GM19240 (cell line): ENCODE results near the gene WIF1.

Experiments used
- DNase-seq: peaks from one replicate; pipeline ENCODE4 v3.0.0; 2011; ENCODE audit warnings: low spot score; ENCODE audit not compliant: insufficient read length

The WIF1 gene, protein sequence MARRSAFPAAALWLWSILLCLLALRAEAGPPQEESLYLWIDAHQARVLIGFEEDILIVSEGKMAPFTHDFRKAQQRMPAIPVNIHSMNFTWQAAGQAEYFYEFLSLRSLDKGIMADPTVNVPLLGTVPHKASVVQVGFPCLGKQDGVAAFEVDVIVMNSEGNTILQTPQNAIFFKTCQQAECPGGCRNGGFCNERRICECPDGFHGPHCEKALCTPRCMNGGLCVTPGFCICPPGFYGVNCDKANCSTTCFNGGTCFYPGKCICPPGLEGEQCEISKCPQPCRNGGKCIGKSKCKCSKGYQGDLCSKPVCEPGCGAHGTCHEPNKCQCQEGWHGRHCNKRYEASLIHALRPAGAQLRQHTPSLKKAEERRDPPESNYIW

DNA sequence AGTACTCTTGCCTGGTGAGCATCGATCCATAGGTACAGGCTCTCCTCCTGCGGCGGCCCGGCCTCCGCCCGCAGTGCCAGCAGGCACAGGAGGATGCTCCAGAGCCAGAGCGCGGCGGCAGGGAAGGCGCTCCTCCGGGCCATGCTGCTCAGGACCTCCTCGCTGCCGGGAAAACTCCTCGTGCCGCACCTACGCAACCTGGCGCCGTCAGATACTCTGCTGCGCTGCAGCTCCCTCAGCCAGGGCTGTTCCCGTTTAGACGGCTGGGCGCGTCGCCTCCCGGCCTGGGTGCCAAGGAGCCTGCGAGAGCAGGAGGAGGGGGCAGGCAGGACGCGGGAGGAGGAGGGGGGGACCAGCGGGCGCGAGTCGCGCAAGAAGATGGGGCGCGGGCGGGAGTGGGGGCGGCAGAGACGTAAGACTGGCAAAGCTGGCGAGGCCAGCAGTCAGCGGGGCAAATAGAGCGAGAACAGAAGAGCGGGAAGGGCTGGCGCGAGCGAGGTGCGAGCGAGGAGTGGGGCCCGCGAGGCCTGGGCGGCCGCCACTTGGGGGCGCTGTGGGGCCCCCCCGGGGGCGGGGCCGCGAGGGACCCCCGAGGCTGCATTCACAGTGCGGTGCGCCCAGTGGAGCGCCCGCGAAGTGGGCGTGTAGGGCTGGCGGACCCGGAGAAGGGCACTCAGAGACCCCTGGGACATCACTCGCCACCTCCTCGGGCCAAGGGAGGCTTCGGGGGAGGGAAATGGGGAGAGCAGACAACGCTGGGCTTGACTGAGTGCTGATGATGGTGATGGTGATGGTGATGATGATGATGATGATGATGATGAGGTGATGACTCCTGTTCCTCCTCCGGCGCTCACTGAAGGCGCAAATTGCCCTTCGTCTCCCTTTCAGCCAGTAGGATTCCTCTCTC lies at the start of gene WIF1:
TSS of gene WIF1 (minus strand) at position 257 of the 907 bp plus-strand sequence. CDS start at position 143, 114 bp downstream.
- DNase-seq, result no peak

DNA sequence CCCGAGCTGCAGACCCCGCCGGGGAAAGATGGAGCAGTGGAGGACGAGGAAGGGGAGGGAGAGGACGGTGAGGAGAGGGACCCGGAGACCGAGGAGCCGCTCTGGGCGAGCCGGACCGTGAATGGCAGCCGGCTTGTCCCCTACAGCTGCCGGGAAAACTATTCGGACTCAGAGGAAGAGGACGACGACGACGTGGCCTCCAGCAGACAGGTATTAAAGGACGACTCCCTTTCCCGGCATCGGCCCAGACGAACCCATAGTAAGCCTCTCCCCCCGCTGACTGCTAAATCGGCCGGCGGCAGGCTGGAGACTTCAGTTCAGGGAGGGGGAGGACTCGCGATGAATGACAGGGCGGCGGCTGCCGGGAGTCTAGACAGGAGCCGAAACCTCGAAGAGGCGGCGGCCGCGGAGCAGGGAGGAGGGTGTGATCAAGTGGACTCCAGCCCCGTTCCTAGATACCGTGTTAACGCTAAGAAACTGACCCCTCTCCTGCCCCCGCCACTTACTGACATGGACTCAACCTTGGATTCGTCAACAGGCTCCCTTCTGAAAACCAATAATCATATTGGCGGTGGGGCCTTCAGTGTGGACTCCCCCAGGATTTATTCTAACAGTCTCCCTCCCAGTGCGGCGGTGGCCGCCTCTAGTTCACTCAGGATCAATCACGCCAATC lies 49.2 kb upstream of the WIF1 start:
- DNase-seq, result no peak

DNA sequence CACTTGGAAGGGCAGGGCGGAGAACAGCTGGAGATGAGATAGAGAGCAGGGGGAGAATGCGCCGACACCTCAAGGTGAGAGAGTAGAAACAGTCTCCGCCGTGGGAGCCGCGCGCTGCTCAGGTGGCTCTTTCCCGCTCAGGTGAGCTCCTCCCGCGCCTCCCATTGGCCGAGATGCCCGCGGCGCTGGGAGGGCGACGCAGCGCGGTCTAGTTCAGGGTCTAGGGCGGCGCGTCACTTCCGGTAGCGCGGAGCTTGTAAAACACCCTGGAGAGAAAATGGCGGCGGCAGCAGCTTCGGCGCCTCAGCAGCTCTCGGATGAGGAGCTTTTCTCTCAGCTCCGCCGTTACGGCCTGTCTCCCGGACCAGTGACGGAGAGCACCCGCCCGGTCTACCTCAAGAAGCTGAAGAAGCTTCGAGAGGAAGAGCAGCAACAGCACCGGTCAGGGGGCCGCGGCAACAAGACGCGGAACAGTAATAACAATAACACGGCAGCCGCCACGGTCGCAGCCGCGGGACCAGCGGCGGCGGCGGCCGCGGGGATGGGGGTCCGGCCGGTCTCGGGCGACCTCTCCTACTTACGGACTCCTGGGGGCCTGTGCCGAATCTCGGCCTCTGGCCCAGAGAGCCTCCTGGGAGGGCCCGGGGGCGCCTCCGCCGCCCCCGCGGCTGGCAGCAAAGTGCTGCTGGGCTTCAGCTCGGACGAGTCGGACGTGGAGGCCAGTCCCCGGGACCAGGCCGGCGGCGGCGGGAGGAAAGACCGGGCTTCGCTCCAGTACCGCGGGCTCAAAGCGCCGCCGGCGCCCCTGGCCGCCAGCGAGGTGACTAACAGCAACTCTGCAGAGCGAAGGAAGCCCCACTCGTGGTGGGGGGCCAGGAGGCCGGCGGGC lies 48.5 kb upstream of the WIF1 start, which contains the start of gene LEMD3:
TSS of gene LEMD3 (plus strand) at position 264 of the 889 bp plus-strand sequence. CDS start at position 278, 14 bp downstream.
- DNase-seq, result peak; percentile 57

DNA sequence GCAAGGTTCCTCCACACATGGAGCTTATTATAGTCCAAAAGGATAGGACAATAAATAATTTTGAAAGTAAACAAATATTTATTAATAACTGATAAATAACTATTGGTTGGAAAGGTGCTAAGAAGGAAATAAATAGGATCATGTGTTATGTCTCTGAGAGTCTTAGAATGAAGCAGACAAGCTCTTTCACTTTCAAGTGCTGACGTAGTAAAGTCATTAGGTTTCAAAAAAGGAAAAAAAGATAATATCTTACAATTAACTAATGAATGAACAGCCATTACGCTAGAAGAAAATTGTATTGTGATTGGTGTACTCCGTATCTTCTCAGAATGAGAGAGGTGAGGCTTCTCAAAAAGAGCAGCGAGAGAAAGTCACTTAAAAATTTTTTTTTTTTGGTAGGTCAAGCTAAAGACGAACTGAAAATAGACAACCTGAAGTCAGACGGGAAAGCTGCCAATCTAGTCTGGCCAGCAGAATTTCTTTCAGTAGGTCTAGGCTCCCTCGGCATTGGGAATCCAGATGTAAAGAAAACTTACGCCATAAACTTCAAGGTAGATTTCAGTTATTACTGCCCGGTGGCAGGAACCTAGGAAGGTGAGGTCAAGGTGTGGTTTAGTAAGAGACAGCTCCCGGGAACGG lies 47.7 kb upstream of the WIF1 start:
- no peak for DNase-seq

DNA sequence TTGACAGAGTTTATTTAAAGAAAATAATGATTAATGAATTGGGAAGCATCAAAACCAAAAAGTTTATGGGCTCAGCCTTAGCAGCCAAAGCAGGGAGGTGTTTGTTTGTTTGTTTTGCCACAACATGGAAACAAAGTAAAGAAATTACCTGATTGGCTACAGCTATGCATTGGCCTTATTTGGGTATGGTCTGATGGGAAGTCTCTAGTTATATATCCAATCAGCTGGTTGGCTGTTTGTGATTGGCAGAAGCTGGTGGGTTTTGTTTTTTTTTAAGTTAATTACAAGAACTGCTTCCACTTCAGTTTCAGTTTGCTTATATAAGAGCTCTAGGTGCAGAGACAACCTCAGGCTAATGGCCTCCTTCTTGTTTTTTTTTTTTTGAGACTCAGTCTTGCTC lies 43.7 kb upstream of the WIF1 start:
- no peak for DNase-seq

DNA sequence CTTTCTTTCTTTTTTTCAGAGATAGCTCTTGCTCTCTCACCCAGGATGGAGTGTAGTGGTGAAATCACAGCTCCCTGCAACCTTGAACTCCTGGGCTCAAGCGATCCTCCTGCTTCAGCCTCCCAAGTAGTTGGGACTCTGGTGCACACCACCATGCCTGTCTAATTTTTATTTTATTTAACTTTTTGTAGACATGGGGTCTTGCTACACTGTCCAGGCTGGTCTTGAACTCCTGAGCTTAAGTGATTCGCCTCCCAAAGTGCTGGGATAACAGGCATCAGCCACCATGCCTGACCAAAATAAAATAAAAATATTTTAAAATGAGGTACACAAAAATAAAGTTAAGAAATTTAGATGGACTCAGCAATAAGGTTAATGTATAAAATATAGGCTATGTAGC lies 43.1 kb upstream of the WIF1 start:
- DNase-seq, result no peak

DNA sequence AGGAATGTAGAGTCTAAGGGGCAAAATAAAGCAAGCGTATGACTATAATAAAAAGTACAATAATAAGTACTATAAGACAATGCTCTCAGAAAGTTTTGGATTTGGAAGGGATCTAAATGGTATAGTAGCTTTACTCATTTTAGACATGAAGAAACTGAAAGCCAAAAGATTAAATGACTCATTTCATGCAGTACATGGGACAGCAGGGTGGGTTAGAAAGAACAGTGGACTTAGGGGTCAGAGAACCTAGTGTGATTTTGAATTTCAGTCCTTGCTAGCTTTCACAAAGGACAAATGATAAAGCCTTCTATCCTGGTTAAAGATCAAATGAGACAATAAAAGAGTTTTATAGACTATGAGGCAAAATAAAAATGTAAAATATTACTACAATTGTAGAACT lies 41.5 kb upstream of the WIF1 start:
- DNase-seq, result no peak

DNA sequence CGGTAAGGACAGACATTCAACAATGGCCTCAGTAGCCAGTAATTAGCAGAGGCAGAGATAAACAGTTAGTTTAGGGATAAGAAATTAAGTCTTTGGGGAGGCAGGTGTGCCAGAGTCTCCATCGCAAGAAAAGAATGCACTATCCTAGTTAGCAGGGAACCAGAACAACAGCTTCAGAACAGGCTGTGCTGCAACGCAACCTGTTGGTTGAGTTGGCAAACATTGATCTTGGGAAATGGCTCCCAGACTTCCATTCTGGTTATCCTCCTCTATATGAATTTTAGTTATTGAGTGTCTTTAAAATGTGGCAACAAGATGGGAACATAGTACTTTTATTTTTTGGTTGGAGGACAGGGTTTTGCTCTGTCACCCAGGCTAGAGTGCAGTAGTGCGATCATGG lies 36.0 kb upstream of the WIF1 start:
- no peak for DNase-seq

DNA sequence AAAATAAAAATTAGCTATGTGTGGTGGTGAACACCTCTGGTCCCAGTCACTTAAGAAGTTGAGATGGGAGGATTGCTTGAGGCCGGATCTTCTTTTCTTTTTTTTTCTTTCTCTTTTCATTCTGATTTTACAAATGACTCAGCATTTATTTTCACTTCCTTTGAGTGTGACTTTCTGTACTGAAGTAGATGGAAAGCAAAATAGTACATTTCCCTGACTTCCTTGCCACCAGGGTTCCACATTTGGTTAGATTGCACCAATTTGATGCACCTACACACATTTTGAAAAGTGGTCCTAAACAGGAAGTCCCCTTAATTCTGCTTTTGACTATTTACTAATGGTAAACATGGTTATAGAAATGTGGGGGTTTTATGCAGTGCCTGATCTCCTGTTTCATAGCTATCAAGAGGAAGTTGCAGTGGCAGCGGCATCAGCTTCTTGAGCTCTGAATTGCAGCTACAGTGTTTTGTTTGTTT lies 35.3 kb upstream of the WIF1 start:
- no peak for DNase-seq

DNA sequence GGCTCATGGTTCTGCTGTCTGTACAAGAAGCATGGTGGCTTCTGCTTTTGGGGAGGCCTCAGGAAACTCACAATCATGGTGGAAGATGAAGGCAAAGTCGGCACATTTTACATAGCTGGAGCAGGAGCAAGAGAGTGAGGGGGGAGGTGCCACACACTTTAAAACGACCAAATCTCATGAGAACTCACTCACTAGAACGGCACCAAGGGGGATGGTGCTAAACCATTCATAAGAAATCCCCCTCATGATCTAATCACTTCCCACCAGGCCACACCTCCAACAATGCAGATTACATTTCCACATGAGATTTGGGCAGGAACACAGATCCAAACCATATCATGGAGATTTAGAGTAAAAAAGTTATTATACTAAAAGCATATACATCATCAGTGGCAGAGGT lies 34.7 kb upstream of the WIF1 start:
- no peak for DNase-seq

DNA sequence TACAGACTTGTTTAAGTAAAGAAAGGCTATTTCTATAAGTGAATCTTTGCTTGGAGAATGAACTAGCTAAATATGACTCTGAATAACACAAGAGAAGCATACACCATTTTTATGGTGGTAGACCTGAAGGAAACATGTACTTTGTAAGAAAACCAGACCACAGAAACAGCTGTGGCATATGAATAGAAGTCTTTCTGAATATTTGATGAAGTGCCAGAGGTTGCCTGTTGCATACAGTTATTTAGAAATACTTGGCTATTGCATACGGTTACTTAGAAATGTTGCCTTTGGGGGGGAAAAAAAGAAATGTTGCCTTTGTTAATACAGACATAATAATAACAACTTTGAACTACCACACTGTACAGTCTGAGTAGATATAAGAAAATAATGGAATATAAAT lies 31.5 kb upstream of the WIF1 start:
- no peak for DNase-seq

DNA sequence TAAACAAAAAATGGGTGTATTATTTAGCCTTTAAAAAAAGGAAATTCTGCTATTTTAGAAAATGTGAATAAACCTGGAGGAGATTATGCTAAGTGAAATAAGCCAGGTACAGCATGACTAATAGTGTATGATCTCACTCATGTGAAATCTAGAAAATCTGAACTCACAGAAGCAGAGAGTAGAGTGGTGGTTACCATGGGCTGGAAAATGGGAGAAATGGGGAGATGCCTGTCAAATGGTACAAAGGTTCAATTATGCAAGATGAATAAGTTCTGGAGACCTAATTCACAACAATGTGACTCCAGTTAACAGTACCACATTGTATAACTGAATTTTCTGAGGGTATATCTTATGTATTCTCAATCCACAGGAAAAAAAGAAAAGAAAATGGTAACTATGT lies 30.9 kb upstream of the WIF1 start:
- no peak for DNase-seq

DNA sequence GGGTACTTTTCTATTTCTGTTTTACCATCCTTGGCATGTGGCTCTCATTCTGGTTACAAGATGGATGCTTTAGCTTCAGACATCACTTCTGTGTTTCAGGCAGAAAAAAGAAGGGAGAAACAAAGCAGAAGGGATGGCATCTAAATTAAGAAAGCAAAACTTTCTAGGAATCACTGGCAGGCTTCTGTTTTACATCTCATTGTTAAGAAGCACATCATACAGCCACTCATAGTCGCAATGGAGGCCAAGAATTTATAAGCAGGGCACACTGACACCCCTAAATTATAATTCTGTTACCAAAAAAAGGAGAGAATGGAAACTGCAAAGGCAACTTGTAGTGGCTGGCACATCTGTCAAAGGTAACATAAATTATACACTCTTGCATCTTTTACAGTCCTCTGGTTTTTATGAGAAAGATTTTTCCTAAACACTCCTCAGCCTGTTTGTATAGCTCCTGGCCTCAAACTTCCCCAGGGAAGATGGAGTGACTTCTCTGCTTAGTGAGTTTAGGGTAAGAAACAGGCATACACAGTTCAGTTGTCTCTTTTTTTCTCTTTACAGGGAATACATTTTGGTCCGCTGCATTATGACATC lies 26.3 kb upstream of the WIF1 start:
- no peak for DNase-seq

DNA sequence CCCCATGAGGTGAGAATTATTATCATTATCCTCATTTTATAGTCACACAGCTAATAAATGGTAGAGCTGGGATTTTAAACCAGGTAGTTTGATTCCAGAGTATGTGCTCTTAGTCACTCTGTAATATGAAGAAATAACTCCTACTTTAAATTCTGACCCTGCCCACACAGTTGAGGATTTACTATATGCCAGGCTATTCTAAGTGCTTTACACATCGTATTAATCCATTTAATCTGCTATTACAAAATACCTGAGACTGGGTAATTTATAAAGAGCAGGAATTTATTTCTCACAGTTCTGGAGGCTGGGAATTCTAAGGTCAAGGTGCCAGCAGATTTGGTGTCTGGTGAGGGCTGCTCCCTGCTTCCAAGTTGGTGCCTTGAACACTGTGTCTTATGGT lies 19.6 kb upstream of the WIF1 start:
- no peak for DNase-seq

DNA sequence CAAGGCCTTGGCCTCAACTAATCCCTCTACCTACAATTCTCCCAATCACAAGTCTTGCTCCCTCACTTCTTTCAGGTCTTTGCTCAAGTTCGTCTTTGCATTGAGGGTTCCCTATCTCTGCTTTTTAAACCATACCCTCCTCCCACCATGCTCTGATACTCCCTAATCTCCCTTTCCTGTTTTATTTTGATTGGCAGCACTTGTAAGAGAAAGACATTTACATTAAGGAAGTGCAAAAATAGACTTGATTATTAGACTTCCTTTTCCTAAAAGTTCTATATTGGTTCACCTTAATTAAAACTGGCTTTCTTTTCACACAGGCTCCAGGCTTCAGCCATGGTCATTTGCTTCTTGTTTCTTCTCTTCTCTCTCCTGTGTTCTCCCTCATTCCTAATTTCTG lies 18.3 kb upstream of the WIF1 start:
- DNase-seq, result no peak

DNA sequence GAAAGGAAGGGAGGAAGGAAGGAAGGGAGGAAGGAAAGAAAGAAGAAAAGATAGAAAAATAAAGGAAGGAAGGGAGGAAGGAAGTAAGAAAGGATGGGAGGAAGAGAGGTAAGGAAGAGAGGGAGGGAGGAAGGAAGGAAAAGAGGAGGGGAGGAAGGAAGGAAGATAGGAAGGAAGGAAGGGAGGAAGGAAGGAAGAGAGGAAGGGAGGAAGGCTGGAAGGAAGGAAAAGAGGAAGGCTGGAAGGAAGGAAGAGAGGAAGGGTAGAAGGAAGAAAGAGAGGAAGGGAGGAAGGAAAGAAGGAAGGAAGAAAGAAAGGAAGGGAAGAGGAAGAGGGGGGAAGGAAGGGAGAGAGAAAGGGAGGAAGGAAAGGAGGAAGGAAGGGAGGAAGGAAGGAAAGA lies 12.8 kb upstream of the WIF1 start:
- DNase-seq, result no peak

DNA sequence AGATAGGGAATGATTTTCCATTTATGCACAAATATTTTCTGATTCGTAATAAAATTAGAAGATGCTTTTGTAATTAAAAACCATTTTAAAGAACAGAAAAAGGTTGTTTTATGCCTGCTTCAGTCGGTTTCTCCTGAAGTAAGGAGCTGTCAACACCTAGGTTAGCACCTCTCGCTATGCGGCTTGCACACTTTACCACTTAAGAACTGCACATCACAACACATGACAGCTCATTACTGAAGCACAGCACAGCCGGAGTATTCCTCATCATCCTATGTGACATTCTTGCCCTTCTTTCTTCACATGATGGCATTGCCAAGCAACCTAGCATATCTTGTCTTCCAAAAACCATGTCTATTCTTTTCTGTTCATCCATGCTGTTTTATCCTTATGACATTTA lies 5.4 kb upstream of the WIF1 start:
- DNase-seq, result no peak

DNA sequence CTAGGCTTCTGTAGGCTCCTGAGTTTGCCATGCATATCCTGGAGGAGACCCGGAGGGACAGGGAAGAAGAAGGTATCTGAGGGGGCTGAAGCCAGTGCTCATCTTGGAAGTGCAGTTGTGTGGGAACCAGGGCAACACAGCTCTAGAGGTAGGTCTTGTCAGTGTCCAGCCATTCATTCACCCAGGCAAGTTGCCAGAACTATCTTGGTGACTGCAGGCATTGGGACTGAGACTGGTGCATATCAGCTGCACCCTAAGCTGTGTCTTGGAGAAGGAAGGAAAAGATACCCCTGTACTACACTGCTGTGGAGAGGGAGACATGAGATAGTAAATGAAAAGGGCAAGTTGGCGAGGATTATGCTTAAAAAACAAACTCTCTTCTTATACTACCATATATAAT lies 4.9 kb upstream of the WIF1 start:
- no peak for DNase-seq

DNA sequence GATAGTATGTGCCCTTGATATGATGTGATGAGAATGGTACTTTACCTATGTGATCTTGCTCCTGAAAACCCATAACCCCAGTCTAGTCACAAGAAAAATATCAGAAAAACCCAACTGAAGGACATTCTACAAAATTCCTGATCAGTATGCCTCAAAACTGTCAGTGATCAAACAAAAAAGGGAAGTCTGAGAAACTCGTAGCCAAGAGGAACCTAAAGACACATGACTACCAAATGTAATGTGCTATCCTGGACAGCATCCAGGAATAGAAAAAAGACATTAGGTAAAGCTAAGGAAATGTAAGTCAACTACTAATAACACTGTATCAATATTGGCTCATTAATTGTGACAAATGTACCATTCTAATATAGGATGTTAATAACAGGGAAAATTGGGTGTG lies 4.1 kb upstream of the WIF1 start:
- DNase-seq, result no peak
